NCI-H2107 (cell line): ENCODE data around the gene GAST.
"Not testable (repeated sequence)": the region's sequence is repeated elsewhere in the genome, so short reads cannot be mapped to it uniquely, and the experiment has no call there.

ENCODE experiments used
- DNase-seq: peaks from one replicate; lab custom pipeline; 2025; lab: John Stamatoyannopoulos, UW

The GAST gene

GRCh38 chr17:41683441-41684007 is 28.6 kb upstream of the GAST start:
- DNase-seq: no peak

DNA sequence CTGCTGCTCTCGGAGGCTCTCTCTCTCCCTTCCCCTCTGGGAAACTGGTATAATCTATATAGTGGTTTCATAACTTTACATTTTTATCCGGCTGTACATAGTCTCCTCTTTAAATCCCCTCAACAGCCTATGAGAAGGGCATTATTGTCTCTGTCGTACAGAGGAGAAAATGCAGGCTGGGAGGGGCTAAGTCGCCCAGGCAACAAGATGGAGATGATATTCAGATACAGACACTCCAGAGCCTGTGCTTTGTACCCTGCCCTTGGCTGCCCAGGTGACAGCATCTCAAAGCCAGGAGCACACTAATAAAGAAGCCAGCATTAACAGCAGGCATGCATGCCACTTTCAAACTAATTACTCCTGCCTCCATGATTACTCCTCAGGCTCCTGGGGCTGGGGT is 28.1 kb upstream of the GAST start:
- no peak for DNase-seq

DNA sequence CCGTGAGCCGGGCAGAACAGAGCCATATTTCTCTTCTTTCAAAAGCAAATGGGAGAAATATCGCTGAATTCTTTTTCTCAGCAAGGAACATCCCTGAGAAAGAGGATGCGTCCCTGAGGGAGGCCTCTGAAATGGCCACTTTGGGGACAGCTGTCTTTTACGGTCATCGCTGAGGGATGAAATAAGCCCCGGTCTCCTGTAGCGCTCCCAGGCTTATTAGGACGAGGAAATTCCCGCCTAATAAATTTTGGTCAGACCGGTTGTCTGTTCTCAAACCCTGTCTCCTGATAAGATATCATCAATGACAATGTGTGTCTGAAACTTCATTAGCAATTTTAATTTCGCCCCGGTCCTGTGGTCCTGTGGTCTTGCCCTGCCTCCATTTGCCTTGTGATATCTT is 26.4 kb upstream of the GAST start:
- DNase-seq: not testable (repeated sequence)

DNA sequence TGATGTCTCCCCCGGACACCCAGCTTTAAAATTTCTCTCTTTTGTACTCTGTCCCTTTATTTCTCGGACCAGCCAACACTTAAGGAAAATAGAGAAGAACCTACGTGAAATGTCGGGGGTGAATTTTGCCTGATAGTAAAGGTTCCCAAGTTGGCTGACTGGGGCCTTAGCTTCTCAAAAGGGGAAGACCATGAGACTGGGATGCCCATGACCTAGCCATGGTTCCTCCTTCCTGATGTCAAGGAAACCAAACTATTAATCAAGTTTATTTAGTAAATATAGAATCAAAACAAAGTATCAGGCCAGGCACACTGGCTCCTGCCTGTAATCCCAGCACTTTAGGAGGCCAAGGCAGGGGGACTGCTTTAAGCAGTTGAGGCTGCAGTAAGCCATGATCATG is 25.9 kb upstream of the GAST start:
- DNase-seq: no peak

GRCh38 chr17:41687828-41688640 is 24.1 kb upstream of the GAST start:
- no peak for DNase-seq

DNA sequence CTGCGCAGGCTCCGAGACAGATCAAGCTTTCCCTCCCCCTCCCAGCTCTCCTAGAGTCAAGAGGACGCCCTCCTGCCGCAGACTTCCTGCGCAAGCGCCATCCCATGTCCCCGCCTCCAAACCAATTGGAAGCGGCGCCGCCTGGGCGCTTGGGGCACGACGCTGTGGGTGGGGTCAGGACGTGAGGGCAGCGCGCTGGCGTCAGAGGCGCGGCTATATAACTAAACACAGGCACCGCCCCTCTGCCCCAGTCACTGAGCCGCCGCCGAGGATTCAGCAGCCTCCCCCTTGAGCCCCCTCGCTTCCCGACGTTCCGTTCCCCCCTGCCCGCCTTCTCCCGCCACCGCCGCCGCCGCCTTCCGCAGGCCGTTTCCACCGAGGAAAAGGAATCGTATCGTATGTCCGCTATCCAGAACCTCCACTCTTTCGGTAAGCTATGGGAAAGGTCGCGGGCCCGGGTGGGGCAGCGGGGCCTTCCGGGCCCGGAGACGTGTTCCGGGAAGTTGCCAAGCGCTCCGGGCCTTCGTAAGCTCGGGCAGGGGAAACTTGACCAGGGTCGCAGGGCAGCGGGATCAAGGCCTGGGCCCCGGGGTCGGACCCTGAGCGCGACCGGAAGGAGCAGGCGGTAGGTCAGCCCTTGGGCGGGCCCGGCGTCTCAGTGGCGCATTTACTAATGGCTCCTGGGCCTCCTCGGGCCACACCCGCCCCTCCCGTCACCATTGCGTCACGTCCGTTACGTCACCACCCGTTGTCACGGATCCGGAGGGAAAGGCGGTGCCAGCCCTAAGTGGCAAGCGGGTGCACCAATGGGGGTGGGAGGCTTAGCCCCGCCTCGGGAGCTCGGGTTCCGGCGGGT is 23.3 kb upstream of the GAST start, which contains the start of gene EIF1:
TSS of gene EIF1 (plus strand) at position 245 of the 856 bp plus-strand sequence. CDS start at position 399, 154 bp downstream.
- DNase-seq: peak; percentile 99

- DNase-seq: no peak
These were observed 22.4 kb upstream of the GAST start for GRCh38 chr17:41689497-41690299.

GRCh38 chr17:41690497-41690896 is 21.6 kb upstream of the GAST start:
- DNase-seq: no peak

DNA sequence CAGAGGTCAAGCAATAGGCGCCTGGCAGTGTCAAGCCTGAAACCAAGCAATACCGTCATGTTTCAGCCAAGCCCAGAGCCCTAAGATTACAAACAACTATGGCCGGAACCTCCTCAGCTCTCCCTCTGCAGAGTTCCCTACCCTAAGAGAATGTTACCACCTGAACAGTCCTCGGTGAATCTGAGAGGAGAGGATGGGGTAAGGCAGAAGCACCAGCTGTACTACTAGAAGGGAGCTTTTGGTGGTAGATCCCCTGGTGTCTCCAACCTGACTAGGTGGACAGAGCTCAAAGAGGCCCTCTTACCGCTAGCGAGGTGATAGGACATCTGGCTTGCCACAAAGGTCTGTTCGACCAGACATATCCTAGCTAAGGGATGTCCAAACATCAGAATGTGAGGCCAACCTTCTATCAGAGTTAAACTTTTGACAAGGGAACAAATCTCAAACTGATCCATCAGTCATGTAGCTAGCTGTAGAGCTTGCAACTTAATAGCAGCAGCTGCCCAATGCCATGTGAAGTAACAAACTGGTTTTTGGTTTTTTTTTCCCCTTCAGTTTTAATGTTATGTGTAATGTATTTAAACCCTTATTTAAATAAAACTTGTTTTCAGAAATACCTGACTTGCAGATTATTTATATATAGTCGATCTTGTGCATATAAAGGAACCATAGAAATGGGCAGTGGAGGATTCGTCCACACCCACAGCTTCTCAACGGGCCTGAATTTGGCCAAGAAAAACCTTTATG is 20.9 kb upstream of the GAST start:
- no peak for DNase-seq

- no peak for DNase-seq
These were observed 19.2 kb upstream of the GAST start for GRCh38 chr17:41692722-41693521.

GRCh38 chr17:41695134-41695661 is 16.9 kb upstream of the GAST start:
- no peak for DNase-seq

DNA sequence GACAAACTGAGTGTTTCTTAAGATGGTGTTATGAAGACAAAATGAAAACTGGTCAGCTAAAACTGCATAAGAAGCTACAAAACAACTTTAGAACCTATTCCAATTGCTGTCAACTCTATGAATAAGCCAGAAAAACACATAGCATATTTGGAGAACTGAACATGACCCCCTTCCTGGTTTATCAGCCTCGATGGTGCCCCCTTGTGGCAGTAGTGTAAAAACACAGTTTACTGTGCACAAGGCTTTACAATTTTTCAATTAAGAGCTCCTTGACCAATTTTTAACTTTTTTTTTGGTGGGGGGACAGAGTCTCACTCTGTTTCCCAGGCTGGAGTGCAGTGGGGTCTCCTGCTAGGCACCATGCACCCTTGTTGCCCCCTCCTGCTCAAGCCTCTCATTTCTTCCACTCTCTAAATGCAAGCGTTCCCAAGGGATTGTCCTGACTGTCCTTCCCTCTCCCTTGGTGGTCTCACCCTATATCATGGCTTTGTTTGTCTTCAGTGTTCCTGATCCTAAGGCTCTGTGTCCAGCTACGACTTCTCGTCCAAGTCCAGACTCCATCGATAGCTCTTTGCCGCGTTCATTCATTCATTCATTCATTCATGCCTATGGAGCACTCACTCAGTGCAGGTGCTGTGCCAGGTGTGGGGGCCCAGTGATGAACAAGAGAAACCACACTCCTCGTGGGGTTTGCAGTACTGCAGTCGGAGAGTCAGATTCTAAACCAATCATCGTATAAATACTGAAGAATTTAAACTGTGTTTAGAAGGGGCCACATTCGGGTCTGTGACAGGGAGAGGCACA is 16.0 kb upstream of the GAST start:
- DNase-seq: peak; percentile 68

DNA sequence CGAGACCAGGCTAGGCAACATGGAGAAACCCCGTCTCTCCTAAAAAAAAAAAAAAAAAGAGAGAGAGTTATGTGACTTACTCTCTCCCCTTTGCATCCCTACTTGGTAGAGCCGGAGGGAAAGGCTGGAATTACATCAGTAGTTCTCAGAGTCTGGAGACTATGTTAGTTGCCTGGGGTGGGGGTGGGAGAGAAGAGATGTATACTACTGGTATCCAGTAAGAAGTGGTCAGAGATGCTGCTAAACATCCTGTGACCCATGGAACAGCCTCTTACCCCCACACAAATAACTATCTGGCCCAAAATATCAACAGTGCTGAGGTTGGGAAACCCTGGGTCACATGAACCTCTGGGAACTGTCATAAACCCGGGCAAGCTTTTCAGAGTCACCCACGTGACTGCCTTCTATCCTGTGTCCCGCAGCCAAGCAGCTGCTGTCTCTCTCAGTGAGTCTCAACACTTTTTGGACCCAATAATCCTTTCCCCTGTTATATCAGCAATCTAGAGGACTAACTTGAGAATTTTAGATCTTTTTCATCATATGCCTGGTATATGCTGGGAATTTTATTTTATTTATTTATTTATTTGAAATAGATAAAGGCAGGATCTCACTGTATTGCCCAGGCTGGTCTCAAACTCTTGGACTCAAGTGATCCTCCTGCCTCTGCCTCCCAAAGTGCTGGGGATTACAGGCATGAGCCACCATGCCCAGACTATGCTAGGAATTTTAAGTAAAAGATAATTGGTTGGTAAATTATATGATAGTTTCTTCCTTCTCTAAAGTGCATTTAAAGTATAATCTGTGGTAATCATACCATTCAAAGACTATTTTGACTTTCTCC is 14.8 kb upstream of the GAST start:
- no peak for DNase-seq

DNA sequence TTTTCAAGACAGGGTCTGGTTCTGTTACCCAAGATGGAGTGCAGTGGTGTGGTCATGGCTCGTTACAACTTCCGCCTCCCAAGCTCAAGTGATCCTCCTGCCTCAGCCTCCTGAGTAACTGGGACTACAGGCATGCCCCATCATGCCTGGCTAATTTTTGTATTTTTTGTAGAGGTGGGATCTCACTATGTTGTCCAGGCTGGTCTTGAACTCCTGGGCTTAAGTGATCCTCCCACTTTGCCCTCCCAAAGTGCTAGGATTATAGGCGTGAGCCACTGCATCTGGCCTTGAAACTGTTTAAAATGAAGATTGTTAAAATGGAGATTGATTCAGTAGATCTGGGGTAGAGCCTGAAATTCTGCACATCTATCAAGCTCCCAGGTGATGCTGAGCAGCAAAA is 11.3 kb upstream of the GAST start:
- DNase-seq: not testable (repeated sequence)

DNA sequence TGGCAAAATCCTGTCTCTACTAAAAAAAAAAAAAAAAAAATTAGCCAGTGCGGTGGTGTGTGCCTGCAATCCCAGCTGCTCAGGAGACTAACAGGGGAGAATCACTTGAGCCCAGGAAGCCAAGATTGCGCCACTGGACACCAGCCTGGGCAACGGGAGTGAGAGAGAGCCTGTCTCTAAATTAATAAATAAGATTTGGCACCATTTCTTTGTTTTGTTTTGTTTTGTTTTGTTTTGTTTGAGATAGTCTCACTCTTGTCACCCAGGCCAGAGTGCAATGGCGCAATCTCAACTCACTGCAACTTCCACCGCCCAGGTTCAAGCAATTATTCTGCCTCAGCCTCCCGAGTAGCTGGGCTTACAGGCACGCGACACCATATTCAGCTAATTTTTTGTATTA is 9.4 kb upstream of the GAST start:
- no peak for DNase-seq

DNA sequence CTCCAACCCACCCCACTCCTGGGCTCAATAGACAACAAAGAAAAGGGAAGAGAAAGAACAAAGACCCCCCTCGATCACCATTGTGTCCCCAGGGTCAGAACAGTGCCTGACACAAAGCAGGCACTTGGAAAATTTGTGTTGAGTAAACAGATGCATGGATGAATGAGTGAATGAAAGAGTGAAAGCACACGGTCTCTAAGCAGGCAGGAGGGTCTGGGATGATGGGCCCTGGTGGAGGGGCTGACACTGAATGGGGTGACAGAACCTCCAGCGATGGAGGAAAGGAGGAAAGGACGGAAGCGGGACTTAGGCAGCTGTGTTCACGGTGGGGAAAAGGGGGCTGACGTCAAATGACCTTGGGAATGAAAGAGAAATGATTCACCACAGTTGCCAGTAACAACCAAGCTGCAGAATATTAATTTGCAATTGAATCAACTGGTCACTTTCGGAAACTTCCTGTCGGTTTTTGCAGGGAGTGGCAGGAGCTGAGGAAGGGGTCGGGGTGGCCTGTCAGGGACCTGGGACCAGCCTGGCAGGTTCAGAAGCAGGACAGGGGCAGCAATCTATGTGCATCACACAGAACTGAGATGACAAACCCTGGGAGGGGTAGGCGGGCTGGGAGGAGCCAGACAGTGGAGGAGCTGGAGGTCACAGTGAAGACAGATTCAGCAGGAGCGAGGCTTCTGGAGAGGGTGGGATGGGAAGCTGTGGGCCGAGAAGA is 6.7 kb upstream of the GAST start:
- no peak for DNase-seq

- DNase-seq: no peak
These were observed 4.1 kb upstream of the GAST start for GRCh38 chr17:41707803-41708669.
